CD14-positive monocyte (primary cell): Measurements from ENCODE around the gene FARP1. TPM values are rescaled to one million over a fixed set of nuclear protein-coding genes. Genes with fewer than 3 reads are reported as not detected.

Experiments used
- DNase-seq, 3 donors: peaks; one replicate each; pipeline ENCODE4 v3.0.0-alpha.2; 2011 to 2022
- H2AFZ ChIP-seq: 2 replicates; pipeline ENCODE4 v1.6.0; 2012; ENCODE audit warnings: mild to moderate bottlenecking, low read depth, low read length, inconsistent platforms; ENCODE audit not compliant: insufficient read depth, poor library complexity, severe bottlenecking
- H3K27ac ChIP-seq, 2 donors: 1 replicate in 1 of 2; 2 replicates in 1 of 2; pipeline ENCODE4 v1.5.1; 2012 to 2013; ENCODE audit warnings: low read length in 2 of 2, control low read depth in 1 of 2, inconsistent platforms in 1 of 2, low read depth in 1 of 2, mild to moderate bottlenecking in 1 of 2
- H3K27me3 ChIP-seq, 2 donors: one replicate each; pipeline versions ENCODE4 v1.6.0 to v1.6.1; 2011 to 2013; ENCODE audit warnings: low read length in 2 of 2; ENCODE audit not compliant: control insufficient read depth in 2 of 2, insufficient read depth in 2 of 2
- H3K36me3 ChIP-seq, 2 donors: replicated peaks in 1 of 2; 1 replicate in 1 of 2; 2 replicates in 1 of 2; pipeline versions ENCODE4 v1.5.1 to v1.6.1; 2012 to 2013; ENCODE audit warnings: low read length in 2 of 2, control low read depth in 1 of 2, inconsistent platforms in 1 of 2, mild to moderate bottlenecking in 1 of 2; ENCODE audit not compliant: insufficient read depth in 2 of 2, control insufficient read depth in 1 of 2
- H3K4me1 ChIP-seq, 2 donors: 1 replicate in 1 of 2; 2 replicates in 1 of 2; pipeline versions ENCODE4 v1.5.1 to v1.6.1; 2012 to 2013; ENCODE audit warnings: low read length in 2 of 2, control low read depth in 1 of 2, inconsistent platforms in 1 of 2, mild to moderate bottlenecking in 1 of 2, moderate library complexity in 1 of 2; ENCODE audit not compliant: insufficient read depth in 2 of 2, control insufficient read depth in 1 of 2
- H3K4me2 ChIP-seq: replicated peaks from 2 replicates; pipeline ENCODE3; 2012; ENCODE audit warnings: low read length, moderate library complexity, mild to moderate bottlenecking; ENCODE audit not compliant: poor library complexity, severe bottlenecking; ENCODE audit errors: extremely low read depth
- H3K4me3 ChIP-seq, 3 experiments: fragments of 200-600 bp in 1 of 3; sonication (generic) in 1 of 3; replicated peaks in 1 of 3; 1 replicate in 2 of 3; 2 replicates in 1 of 3; pipeline ENCODE4 v1.5.1; 2011 to 2013; ENCODE audit warnings: low read length in 3 of 3, mild to moderate bottlenecking in 3 of 3, control low read depth in 2 of 3, low read depth in 2 of 3, inconsistent platforms in 1 of 3, moderate library complexity in 1 of 3
- H3K79me2 ChIP-seq: 2 replicates; pipeline ENCODE4 v1.6.0; 2012; ENCODE audit warnings: mild to moderate bottlenecking, control low read depth, inconsistent platforms, low read length, moderate library complexity; ENCODE audit not compliant: insufficient read depth
- H3K9ac ChIP-seq: 2 replicates; pipeline ENCODE4 v1.6.0; 2017; ENCODE audit warnings: low read length, mild to moderate bottlenecking; ENCODE audit not compliant: insufficient read depth, poor library complexity, severe bottlenecking
- H3K9me3 ChIP-seq, 2 donors: replicated peaks in 1 of 2; 1 replicate in 1 of 2; 2 replicates in 1 of 2; pipeline versions ENCODE4 v1.5.1 to v1.6.1; 2012 to 2013; ENCODE audit warnings: low read length in 2 of 2, control low read depth in 1 of 2; ENCODE audit not compliant: control insufficient read depth in 1 of 2, insufficient read depth in 1 of 2
- H4K20me1 ChIP-seq: 2 replicates; pipeline ENCODE4 v1.6.0; 2012; ENCODE audit warnings: mild to moderate bottlenecking, low read length, control low read depth, moderate library complexity; ENCODE audit not compliant: insufficient read depth
- H3K27ac Mint-ChIP-seq, 7 donors: one replicate each; pipeline ENCODE4 v1.8.0; 2020; ENCODE audit warnings: mild to moderate bottlenecking in 7 of 7, mixed read lengths in 7 of 7, moderate library complexity in 6 of 7, inconsistent platforms in 2 of 7
- H3K27me3 Mint-ChIP-seq, 3 donors: one replicate each; pipeline ENCODE4 v1.8.0; 2021 to 2022; ENCODE audit warnings: low read depth in 3 of 3, mild to moderate bottlenecking in 3 of 3, mixed read lengths in 3 of 3, moderate library complexity in 3 of 3, inconsistent platforms in 1 of 3
- H3K36me3 Mint-ChIP-seq, 2 donors: one replicate each; pipeline ENCODE4 v1.8.0; 2020; ENCODE audit warnings: mixed read lengths in 2 of 2, inconsistent platforms in 1 of 2, mild to moderate bottlenecking in 1 of 2
- H3K4me1 Mint-ChIP-seq: one replicate; pipeline ENCODE4 v1.8.0; 2020; ENCODE audit warnings: mild to moderate bottlenecking, mixed read lengths
- H3K4me3 Mint-ChIP-seq, 2 donors: one replicate each; pipeline ENCODE4 v1.8.0; 2020; ENCODE audit warnings: mild to moderate bottlenecking in 2 of 2, mixed read lengths in 2 of 2, moderate library complexity in 1 of 2
- H3K9me3 Mint-ChIP-seq, 7 donors: one replicate each; pipeline ENCODE4 v1.8.0; 2020 to 2022; ENCODE audit warnings: mixed read lengths in 7 of 7, mild to moderate bottlenecking in 6 of 7, moderate library complexity in 6 of 7, inconsistent platforms in 2 of 7
- WGBS: methylation state at CpG from one replicate; pipeline ENCODE4 v1.1.5; 2013; ENCODE audit warnings: missing lambda C conversion rate; ENCODE audit not compliant: insufficient coverage; 5-methylcytosine and 5-hydroxymethylcytosine counted together
- intact Hi-C, 2 donors: fragments of 100-400 bp; cut with micrococcal nuclease; formaldehyde crosslinking; loops; one replicate each; pipeline versions ENCODE4 v1.15.0 to v1.15.1; 2023
- polyA plus RNA-seq, 3 donors: library from polyadenylated mRNA; depleted of rRNA in 1 of 3; unstranded in 2 of 3; stranded (reverse) in 1 of 3; fragments of 300-500 nt in 2 of 3; fragments of >200 nt in 1 of 3; fragmentation: Illumina TruSeq in 2 of 3; gene quantifications; 1 replicate in 2 of 3; 2 replicates in 1 of 3; pipeline ENCODE4 v1.2.3, GENCODE V29; 2012 to 2021
- TF ChIP-seq, protein P1 (sequence below): fragments of 200-600 bp; IDR thresholded peaks from one replicate; pipeline ENCODE4 v1.8.0; 2022; ENCODE audit warnings: antibody characterized with exemption, mild to moderate bottlenecking

FARP1 gene
- polyA plus RNA-seq, 3 donors = 0.01 to 0.16 (median 0.12) TPM

DNA sequence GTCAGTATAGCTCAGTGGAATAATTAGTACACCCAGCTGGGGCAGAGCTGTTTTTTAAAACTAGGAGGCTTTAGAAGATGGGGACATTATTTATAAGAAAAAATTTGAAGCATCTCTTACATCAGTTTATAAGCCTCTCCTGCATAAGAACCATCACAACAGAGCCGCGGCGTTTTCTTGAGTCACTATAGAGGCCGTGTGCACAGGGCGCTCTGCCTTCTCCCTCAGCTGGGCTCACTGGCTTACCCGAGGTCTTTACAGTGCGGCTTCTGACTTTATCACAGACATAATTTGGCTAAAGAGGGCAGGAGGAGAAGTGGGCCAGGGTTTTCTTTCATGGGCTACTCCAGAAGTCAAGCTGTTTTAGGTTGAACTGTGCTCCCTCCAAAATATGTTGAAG, 169.7 kb downstream of the FARP1 start:
- Histone ChIP-seq H3K79me2 (no peaks in the 10 kb centered on the region), H3K4me2 (no peak overlapping the region), H3K27ac (no peak overlapping the region), H3K9me3 (no peaks in the 10 kb centered on the region), H4K20me1 (no peaks in the 10 kb centered on the region), H3K4me3 (no peak overlapping the region), H3K36me3 (no peaks in the 10 kb centered on the region), H3K9ac (no peak overlapping the region), H3K27me3 (no peaks in the 10 kb centered on the region), H2AFZ (no peak overlapping the region), H3K4me1 (no peaks in the 10 kb centered on the region)
- intact Hi-C loops = no loop called here
- TF ChIP-seq, protein P1, sequence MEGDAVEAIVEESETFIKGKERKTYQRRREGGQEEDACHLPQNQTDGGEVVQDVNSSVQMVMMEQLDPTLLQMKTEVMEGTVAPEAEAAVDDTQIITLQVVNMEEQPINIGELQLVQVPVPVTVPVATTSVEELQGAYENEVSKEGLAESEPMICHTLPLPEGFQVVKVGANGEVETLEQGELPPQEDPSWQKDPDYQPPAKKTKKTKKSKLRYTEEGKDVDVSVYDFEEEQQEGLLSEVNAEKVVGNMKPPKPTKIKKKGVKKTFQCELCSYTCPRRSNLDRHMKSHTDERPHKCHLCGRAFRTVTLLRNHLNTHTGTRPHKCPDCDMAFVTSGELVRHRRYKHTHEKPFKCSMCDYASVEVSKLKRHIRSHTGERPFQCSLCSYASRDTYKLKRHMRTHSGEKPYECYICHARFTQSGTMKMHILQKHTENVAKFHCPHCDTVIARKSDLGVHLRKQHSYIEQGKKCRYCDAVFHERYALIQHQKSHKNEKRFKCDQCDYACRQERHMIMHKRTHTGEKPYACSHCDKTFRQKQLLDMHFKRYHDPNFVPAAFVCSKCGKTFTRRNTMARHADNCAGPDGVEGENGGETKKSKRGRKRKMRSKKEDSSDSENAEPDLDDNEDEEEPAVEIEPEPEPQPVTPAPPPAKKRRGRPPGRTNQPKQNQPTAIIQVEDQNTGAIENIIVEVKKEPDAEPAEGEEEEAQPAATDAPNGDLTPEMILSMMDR = no peak
- WGBS = 100% methylated on average over 2 of the region's 7 CpGs
- Mint-ChIP-seq H3K36me3 (no peaks in the 10 kb centered on the region), H3K4me3 (no peak overlapping the region), H3K9me3 (peaks cover 0 to 6% (median 0%) of the 10 kb centered on the region in 7 donors), H3K4me1 (no peaks in the 10 kb centered on the region), H3K27ac (no peak overlapping the region), H3K27me3 (peaks cover 0 to 2% (median 1%) of the 10 kb centered on the region in 3 donors)
- DNase-seq = no peak

GRCh38 chr13:98313023-98313921, 170.4 kb downstream of the FARP1 start:
- no peak overlapping the region for H3K4me2 ChIP-seq
- H3K4me1 ChIP-seq = no peaks in the 10 kb centered on the region
- DNase-seq = no peak
- no peaks in the 10 kb centered on the region for H3K79me2 ChIP-seq
- no peak overlapping the region for H3K4me3 Mint-ChIP-seq
- intact Hi-C loops = no loop called here
- no peak overlapping the region for H3K27ac Mint-ChIP-seq
- H3K36me3 Mint-ChIP-seq = no peaks in the 10 kb centered on the region
- no peak overlapping the region for H3K27ac ChIP-seq
- H3K9me3 ChIP-seq = no peaks in the 10 kb centered on the region
- H3K9ac ChIP-seq = no peak overlapping the region
- 94% methylated on average over 12 of the region's 20 CpGs for WGBS
- no peak overlapping the region for H2AFZ ChIP-seq
- H4K20me1 ChIP-seq = no peaks in the 10 kb centered on the region
- TF ChIP-seq, protein P1 = no peak
- H3K27me3 ChIP-seq = no peaks in the 10 kb centered on the region
- no peaks in the 10 kb centered on the region for H3K4me1 Mint-ChIP-seq
- H3K4me3 ChIP-seq = no peak overlapping the region
- peaks cover 0 to 7% (median 2%) of the 10 kb centered on the region in 7 donors for H3K9me3 Mint-ChIP-seq
- no peaks in the 10 kb centered on the region for H3K36me3 ChIP-seq
- peaks cover 0 to 3% (median 1%) of the 10 kb centered on the region in 3 donors for H3K27me3 Mint-ChIP-seq
